Activated effector memory CD4-positive, alpha-beta T cell treated with Interleukin-2 at 50 U/mL for 16 hours (primary cell): Measurements from ENCODE around the gene WDFY3.
"Not testable (repeated sequence)": the region's sequence is repeated elsewhere in the genome, so short reads cannot be mapped to it uniquely, and the experiment has no call there.

Experiments used
- DNase-seq: peaks from one replicate; pipeline ENCODE4 v3.0.0-alpha.2; 2020

Gene WDFY3

DNA sequence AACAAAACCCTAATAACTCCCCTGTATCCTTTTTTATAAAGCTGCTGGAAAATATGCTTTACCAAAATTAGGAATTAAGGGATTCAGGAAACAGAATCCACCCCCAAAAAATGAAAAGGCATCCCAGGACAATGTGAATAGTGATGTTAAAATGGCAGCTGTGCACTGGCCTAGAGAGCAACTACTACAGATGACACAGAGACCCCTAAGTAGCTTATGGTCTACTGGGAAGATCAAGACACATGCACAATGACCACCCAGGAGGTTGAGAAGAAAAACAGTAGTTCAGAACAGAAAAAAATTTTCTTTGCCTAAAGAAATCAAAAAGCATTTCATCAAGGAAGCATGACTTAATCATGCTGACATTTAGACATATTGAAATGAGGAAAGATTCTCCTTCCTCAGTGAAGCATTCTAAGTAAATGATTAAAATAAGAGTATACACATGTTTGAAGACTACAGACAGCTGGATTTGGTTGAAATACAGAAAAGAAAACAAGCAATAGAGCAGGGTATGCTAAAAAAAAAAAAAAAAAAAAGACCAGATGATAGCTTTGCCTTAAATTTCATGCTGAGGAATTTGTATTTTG lies 117.3 kb downstream of the WDFY3 start:
- DNase-seq = no peak

DNA sequence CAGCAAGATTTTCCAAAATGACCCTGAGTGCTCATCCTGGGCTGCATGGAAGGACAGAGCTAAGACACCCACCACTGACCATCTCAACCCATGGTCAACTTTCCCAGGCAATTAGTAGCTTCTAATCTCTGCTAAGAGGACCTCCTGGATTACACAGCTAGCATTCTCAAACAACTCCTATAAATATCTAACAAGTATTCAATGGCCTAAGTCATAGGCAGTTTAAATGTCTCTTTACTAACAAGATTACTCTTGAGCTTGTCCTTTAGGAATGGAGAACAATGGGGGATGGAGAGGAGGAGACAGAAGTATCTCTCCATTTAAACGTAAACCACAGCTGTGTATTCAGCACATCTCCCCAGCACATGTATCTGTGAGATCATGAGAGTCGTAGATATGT lies 118.1 kb downstream of the WDFY3 start:
- no peak for DNase-seq

DNA sequence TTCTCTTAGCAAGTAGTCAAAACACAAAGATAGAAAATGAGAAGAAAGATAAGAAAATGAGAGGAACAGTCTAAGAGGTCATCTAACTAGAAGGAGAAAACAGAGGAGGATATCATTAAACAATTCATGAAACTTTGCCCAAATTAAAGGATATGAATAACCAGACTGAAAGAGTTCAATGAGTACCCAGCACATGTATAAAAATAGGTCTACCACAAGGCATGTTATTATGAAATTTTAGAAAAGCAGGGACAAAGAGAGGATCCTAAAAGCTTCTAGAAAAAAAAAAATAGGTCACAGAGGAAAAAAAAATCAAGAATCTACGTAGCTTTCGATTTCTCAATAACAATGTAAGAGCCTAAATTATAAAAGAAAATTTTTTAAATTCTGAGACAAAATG lies 118.5 kb downstream of the WDFY3 start:
- no peak for DNase-seq

DNA sequence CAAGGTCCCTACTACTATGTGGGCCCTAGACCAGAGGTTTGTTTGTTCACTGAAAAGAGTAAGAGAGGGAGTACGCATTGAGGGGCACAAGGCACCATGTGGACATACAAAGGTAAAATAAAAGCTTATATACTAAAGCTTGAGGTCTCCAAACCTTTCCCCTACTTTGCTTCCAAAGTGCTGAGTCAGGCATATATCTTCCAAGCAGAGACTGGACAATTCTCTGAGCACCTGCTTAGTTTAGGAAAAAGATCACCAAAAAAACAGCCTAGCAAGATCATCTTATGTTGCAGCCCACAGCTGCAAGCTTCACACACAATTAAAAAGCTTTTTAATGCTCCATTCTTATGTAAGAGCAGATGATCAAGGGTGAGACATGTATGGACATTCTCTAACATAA lies 119.5 kb downstream of the WDFY3 start:
- DNase-seq = no peak

DNA sequence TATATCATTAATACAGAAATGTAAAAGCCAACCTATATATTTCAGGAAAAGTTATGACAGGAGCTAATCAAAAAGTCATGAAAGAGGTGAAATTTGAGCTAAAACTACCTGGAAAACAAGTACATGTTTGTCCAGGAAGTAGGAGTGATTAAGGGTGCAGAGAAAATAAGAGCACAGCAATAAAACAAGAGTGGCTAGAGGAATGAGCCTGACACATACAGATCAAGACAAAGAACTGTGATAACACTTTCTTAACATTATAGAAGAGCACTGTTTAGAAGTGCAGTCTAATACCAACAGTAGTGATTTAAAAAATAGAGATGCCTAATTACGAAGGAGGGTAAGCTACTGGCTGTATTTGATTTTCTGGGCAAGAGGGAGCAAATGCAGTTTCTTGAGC lies 125.1 kb downstream of the WDFY3 start:
- no peak for DNase-seq

DNA sequence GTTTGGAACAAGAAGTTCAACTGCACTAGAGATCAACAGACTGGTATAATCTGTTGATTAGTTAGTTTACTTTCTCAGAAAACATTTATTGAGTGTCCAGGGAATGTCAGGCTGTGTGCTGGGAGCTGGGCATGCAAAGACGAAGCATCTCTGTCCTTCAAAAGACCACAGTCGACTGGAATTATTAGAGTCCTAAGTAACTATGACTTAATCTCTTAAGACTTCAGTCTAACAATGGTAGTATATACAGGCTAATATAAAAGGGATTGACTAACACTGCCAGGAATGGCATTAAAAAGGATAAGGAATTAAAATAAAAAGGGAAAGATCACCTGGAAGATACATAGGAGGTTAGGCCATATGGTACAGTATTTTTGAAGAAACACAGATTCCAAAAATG lies 128.7 kb downstream of the WDFY3 start:
- DNase-seq = no peak

DNA sequence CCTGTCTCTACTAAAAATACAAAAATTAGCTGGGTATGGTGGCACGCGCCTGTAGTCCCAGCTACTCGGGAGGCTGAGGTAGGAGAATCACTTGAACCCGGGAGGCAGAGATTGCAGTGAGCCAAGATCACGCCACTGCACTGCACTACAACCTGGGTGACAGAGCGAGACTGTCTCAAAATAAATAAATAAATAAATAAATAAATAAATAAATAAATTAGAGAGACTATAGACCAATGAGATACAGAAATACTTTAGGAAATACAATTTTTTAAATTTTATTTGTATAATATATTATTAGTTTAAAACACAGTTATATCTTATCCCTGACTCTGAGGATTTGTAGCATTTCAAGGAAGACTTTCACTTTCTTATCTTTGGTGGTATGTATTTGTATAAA lies 136.9 kb downstream of the WDFY3 start:
- DNase-seq = not testable (repeated sequence)

DNA sequence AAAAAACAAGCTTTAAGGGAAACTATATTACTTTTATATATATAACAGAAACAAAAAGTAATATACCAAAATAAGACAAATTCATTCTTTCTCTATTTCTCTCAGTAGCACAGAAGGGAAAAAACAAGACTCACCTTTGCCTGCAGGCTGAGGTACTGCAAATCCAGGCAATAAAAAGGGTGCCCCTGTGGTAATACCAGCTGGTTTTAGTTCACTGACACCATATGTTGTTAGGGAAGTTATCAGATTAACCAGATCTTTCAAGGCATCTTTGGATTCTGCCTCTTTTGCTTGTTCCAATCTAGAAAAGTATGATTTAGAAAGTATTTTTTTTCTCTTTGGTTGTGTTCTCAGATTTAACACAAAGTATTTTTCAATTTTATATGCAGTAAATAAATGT lies 139.8 kb downstream of the WDFY3 start:
- DNase-seq = no peak

DNA sequence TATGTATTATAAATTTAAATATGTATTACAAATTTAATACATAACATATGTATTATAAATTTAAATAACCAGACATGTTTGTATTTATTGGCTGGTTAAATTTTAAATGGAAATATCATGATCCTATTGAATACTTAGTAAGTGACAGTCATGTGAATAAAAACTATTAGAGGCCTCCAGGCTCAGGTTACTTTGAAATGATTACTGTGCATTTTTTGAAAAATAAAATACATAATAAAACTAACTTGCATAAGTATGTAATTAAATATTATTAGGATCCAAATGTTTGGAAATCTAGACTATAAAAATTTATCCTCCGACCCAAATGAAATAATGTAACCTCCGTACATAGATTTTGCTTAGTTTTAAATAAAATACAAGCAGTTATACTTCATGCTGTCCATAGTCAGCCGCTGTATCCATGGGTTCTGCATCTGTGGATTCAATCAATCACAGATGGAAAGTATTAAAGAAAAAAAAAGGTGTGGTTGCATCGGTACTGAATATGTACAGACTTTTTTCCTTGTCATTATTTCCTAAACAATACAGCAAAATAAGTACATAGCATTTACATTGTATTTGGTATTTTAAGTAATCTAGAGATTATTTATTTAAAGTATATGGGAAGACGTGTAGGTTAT lies 140.7 kb downstream of the WDFY3 start:
- DNase-seq = no peak

DNA sequence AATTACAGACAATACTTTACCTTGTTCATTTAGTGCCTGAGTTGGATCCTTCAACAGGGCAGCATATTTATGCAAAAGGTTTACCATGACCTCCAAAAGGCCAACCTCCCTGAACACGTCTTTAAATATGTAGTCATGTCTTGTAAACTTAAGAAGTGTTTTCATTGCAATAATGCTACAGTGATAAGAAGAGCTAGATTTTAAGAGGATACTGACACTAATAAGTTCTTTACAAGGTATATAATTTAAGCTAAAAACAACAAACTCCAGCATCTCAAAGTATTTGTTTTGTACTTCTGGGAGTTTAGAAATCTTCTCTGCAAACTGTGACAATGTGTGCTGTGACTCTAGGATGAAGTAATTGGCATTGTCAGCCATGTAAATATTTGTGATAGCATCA lies 145.4 kb downstream of the WDFY3 start:
- no peak for DNase-seq

DNA sequence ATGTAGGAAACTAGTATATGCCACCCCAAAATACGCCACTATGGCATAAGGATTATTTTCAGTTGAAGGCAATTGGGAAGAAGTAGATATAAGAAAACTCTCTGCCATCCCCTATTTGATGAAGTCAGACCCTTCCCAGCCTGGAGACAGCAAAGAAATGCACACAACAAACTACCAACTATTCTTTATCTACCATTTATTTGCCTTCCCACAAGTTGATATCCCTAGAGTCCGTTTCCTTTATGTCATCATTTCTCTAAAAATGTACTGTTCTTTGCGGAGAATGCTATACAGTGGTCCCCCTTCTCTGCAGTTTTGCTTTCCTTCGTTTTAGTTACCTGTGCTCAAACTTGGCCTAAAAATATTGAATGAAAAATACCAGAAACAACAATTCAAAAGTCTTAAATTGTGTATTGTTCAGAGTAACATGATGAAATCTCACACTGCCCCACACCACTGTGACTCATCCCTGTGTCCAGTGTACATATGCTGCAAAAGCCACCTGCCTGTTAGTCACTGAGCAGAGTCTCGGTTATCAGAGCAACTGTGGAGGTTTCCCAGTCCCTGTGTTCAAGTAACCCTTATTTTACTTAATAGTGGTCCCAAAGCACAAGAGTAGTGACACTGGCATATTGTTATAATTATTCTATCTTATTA lies 152.3 kb downstream of the WDFY3 start:
- DNase-seq = no peak

DNA sequence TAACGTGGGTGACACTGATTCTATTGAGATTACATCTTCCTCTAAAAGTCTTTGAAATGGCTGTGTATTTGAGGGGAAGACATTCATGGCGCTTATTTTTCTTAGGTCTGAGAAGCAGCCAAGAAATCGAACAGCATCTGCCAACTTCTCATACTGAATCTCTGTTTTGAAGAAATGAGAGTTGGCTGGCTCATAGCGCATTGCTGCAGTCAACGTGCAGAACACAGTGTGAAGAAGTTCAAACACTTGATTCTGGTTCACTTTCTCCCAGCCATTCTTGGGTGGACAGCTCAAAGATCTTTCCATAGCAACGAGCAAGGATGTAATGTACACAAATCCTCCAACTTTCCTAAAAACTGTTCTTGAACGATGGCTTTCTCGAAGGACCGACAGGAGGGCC lies 156.5 kb downstream of the WDFY3 start:
- DNase-seq = no peak

DNA sequence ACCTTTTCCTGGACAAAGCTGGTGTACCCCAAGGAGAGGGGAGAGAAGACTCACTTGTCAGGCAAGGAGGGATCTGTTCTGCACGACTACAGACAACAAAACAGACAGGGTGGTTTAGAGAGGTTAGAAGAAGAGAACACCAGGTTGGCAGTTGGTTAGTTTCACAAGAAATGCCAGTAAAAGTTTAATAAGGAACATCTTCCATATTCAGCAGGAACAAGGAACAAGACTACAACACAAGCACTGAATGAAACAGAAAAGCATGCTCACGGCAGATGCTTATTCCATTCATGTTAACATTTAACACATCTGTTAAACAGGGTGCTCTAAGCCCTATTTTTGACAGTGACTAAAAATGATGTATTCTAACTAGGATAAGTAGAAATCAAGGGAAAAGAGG lies 158.2 kb downstream of the WDFY3 start:
- no peak for DNase-seq

DNA sequence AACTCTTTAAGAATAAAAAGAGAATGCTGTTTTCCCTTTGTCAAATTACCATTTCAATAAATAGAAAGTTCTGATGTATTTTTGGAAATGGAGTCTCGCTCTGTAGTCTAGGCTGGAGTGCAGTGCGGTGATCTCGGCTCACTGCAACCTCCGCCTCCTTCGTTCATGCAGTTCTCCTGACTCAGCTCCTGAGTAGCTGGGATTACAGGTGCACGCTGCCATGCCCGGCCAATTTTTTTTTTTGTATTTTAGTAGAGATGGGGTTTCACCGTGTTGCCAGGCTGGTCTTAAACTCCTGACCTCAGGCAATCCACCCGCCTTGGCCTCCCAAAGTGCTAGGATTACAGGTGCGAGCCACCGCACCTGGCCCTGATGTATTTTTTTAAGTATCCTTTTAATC lies 159.9 kb downstream of the WDFY3 start:
- not testable (repeated sequence) for DNase-seq

DNA sequence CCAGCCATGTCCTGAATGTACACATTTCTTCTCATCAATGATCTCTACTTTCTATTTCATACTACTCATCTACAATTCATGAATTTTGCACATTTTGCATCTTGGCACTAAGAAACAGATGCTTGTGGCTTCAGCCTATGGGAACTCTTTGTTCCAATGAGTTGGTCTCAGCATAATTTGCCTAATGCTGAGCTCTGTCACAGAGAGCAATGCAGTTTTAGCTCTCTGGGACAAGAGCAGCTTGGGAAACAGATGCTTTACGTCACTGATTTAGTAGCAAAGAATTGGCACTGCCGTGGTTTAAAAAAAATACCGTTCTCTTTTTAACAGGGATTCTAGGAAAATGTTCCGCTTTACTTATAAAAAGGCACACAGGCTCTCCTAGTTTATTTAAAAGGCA lies 162.4 kb downstream of the WDFY3 start:
- DNase-seq = no peak

DNA sequence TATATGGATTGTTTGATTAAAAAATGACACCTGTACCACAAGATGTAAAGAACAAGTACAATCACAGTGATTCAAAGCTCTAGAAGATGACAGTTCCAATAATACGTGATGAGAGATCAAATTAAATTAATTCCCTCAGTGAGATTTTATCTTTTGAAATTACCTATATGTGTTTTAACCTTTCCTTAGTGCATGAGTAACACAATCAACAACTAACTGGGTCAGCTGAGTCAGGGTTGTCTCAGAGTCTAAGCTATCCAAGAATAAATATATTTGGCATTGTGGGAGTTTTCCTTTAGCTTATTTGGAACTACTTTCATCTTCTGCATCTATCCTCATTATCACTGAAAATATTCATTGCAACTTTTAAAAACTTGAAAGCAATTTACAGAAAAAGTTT lies 162.8 kb downstream of the WDFY3 start:
- DNase-seq = no peak

DNA sequence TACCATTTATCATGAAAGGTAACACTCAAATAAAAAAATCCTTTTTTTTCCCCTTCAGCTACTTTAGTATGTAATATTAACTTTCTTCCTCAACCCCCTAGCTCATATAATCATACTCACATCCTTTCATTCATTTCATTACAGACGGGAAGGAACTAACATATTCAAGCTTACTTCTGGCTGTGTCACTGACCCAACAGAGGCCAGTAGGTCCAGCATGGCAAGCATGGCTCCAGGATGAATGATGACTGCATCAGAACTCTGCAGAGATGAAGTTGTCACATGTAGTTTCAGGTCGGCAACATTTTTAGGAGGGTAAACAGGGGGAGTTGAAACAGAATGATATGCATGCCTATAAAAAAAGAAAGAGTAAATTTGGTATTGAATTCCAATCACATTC lies 163.4 kb downstream of the WDFY3 start:
- DNase-seq = no peak

DNA sequence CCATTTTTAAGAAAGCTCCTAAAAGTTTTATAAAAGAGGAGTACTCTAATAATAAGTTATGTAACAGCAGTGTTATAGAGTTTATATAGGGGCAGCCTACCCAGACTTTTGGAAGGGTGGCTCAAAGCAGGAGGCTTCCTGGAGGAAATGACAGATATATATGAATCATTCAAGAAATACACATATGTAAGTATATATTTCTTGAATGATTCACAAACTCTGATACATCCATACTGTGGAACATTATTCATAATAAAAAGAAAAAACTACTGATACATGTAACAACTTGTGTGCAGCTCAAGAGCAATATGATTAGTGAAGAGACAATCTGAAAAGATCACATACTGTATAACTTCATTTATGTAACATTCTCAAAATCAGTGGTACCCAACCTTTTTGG lies 166.2 kb downstream of the WDFY3 start:
- DNase-seq = no peak

DNA sequence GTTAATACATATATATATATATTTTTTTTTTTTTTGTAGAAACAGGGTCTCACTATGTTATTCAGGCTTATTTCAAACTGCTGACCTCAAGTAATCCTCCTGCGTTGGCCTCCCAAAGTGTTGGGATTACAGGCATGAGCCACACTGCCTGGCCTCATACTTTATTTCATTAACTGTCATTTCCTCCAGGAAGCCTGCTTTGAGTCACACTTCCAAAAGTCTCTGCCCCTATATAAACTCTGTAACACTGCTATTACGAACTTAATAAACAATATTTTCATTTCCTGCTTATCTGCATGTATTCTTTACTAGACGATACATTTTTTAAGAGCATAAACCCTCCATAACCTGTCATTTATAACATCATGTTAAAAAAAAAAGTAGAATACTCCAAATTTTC lies 167.2 kb downstream of the WDFY3 start:
- DNase-seq = no peak

DNA sequence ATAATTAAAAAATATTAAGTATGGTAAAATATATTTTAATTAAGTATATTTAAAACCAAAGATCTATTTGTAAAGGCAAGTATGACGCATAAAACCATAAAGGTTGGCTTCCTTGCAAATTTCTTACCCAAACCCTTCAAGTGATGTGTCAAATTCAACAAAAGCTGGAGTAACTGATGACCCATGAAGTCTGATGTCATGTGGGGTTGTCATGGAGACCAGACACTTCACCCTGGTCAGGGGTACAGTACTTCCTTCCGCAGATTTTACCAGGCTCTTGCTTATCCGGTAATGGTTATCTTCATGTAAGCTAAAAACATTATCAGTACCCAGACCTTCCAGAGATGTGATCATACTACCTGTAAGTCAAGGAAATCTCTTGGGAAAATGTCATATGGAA lies 170.1 kb downstream of the WDFY3 start:
- DNase-seq = no peak

DNA sequence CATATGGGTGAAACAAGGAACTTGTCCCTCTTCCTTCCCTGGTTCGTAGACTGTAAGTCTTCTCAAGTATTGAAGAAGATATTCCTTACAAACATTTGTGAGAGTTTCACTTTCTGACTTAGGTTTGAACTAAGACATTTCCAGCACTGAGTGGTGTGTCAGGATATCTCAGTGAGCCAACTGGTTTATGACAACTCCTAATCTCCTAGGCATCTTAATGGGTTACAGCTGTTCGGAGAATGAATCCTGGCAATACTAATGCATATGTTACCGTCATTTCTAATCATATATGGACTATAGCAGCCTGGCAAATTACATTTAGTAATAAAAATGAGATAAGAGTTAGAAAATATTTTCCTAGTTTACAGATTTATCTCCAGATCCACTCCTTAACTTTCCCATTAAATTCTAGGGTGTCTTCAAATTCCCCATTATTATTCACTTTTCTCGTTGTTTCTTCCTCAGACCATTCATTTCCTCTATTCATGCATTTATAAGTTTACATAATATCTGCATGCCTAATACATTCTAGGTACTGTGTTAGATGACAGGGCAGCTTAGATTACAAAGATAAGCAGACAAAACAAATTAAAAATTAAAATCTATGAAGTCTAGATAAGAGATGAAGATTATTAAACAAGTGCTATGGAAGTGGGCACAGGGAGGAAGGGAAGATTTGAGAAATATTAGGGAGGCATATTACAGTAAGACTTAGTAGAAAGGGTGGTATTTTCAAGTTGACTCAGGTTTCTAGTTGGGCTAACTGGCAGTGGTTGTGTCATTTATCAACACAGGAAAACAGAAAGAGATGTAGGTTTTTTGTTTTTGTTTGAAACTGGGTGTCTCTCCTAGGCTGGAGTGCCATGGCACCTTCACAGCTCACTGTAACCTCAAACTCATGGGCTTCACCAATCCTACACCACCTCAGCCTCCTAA lies 173.9 kb downstream of the WDFY3 start:
- DNase-seq = no peak

DNA sequence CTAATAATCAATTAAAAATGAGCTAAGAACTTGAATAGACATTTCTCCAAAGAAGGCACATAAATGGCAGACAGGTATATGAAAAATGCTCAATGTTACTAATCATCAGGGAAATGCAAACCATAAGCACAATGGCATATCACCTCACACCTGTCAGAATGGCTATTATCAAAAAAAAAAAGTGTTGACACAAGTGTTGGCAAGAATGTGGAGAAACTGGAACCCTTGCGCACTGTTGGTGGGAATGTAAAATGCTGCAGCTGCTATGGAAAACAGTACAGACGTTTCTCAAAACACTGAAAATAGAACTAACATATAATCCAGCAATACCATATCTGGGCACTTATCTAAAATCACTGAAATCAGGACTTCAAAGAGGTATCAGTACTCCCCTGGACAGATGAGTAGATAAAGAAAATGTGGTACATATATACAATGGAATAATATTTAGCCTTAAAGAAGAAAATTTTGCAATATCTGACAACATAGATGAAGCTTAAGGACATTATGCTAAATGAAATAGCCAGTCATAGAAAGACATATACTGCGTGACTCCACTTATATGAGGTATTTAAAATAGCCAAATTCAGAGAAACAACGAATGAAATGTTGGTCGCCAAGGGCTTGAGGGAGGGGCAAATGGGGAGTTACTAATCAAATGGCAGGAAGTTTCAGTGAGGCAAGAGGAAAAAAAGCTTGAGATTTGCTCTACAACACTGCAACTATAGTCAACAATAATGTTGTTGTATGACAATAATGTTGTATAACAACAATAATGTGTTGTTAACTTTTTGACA lies 175.5 kb downstream of the WDFY3 start:
- no peak for DNase-seq

DNA sequence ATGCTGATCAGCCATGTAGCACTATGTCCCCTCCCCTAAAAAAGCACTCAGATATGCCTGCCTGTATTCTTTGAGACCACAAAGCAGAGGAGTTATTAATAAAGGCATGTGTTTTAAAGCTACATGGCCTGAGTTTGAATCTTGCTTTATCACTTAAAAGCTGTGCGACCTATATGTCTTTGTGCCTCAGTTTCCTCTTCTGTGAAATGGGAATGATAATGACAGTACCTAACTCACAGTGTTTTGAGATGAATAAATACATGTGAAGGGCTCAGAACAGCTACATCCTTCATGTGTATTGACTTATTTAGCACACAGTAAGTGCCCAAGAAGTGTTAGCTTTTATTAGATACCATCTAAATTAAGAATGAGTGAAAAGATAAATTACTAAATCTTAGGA lies 180.0 kb downstream of the WDFY3 start:
- no peak for DNase-seq
